Left lobe of liver (tissue), 2 donors: ENCODE results near the gene PGM2L1. TPM values are rescaled to one million over a fixed set of nuclear protein-coding genes. Genes with fewer than 3 reads are reported as not detected.
"Not testable (repeated sequence)": the region's sequence is repeated elsewhere in the genome, so short reads cannot be mapped to it uniquely, and the experiment has no call there.

Source experiments
- ATAC-seq: fragments of 200-7000 bp; cut with Tn5 transposase; one replicate; pipeline ENCODE4 v1.9.1; 2020; ENCODE audit warnings: mild to moderate bottlenecking, moderate library complexity
- DNase-seq: peaks from one replicate; pipeline ENCODE4 v3.0.0-alpha.2; 2020; ENCODE audit warnings: low spot score
- total RNA-seq: library from RNA; stranded (reverse); gene quantifications from one replicate; pipeline ENCODE4 v1.2.1, GENCODE V29; 2021
- donor health status: DM: no; HTN: no; CAD: no; lungs with moderate emphysema.
- donor health status: DM: no; HTN: yes; CAD: no.

PGM2L1 gene
- total RNA-seq, 1 donor from 2014 or later, result 0.70 TPM

GRCh38 chr11:74403607-74404321 is 5.5 kb upstream of the PGM2L1 start:
- DNase-seq (no peak), ATAC-seq (no peak)

GRCh38 chr11:74400606-74401005 is 2.4 kb upstream of the PGM2L1 start:
- ATAC-seq, result no peak

DNA sequence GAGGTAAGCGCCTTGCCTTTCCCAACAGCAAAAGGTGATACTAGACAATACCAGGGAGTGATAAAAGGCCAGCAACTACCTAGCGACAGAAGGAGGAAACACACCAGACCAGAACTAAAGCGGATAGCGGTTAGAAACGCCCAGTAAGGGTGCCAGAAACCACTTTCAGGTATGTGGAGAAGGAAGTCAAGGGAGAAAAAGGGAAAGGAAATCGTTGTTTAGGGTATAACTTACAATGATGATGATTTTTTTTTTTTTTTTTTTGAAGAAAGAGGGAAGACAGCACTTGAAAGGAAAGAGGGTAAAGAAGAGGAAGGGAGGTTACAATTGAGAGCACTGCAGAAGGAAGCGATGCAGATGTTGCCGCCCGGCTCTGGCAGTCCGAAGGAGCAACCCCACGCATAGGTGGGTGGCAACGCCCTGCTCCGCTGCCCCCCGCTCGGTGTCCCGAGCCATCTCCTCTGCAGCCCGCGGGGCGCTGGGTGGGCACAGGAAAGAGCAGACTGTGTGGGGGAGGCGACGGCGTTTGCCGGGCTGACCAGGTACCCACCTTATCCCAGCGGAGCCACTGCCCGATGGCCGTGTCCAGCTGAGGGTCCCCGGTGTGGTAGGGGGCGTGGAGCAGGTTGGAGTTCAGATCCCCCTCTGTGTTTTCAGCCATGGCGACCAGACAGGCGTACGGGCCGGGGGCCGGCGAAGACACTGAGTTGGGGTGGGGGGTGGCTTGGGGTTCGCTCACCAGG is 561 bp downstream of the PGM2L1 start:
- DNase-seq, result no peak
- ATAC-seq, result peak; percentile 3

More at GRCh38 chr11:74400606-74401005, 2.4 kb upstream of the PGM2L1 start:
- no peak for DNase-seq

DNA sequence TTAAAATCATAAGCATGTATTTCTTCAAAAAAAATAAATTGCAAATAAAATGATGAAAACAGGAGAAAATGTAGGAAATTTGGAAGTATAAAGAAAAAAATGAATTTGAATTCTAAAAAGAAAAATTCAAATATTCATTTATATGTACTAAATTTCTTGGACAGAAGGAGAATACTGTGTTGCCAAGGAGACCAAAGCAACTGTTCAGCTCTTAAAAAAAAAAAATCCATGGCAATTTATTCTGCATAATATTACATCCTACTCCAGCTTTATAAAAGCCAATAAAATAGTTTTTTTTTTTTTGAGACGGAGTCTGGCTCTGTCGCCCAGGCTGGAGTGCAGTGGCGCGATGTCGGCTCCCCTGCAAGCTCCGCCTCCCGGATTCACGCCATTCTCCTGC is 6.0 kb downstream of the PGM2L1 start:
- no peak for ATAC-seq
- DNase-seq, result no peak

DNA sequence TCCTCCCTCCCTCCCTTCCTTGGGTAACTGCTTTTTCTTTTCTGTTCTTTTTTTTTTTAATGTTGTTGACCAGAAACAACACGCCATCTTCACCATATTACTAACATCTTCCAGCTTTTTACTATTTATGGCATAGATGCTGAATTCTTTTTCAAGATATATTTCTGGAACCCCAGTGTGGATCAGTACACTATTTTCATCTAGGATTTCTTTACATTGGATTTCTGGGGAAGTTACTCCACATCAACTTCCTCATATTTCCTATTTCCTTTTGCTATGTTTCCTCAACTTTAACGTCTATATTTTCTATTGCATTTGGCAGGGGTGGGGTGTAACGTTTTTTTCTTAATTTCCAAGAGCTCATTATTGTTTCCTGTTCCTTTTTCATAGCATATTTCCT is 7.0 kb downstream of the PGM2L1 start:
- ATAC-seq (no peak), DNase-seq (no peak)

DNA sequence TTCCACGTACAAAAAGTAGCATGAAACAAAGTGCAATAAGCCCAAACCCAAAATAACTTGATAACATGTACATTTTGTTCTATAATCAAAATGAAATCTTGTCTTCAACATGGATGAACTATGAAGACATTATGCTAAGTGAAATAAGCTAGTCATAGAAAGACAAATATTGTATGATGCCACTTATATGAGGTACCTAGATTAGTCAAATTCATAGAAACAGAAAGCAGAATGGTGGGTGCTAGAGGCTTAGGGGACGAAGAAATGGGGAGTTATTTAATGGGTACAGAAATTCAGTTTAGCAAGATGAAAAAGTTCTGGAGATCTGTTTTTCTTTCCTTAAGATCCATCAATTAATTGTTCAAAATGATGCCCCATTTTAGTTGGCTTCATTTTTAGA is 7.5 kb downstream of the PGM2L1 start:
- no peak for ATAC-seq
- DNase-seq, result no peak

- no peak for DNase-seq
- peak; percentile 97 for ATAC-seq
These were observed 9.4 kb downstream of the PGM2L1 start for GRCh38 chr11:74388678-74389327.

DNA sequence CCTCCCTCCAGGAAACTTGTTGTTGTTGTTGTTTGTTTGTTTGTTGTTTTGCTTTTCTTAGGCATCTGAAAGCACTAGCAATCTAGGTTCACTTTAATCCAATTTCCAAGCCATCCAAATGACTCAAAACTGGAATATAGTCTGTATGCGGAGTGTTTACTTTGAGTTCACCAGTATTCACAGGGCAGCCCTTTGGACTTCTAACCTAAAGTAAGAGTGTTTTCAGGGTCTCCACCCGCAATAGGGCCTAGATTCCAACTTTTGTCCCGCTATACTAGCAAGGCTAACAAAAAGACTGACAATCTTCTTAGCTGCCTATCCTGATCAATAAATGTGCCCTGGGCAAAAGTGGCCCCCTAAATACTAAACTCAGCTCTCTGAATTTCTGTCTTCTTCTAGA is 13.6 kb downstream of the PGM2L1 start:
- ATAC-seq (no peak), DNase-seq (no peak)

DNA sequence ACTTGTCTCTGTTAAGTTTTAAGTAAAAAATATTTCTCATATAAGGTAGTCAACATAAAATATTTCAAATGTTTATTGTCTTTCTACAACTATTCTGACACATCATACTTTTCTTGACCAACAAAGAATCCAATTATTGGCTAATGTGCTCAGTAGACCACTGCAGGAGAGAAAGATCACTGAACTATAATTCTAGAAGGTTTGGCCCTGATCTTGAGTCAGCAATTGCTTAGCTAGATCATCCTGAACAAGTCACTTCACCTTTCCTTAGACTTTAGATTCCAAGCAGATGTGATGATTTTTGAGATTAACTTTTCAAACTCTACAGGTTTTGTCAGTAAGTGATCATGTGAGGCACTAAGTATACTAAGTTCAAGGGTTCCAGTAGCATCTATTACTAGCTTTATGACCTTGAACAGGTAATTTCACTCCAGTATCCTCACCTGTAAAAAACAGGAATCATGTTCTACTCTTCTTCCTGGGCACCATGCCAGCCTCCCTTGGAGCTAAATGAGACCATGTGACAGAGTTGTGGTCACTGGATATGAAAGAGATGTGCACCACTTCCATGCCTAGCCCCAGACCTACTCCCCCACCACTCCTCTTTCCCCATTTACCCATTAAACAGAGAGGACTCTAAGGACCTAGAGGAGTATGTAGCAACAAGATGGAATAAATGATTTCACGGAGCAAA is 17.3 kb downstream of the PGM2L1 start:
- DNase-seq (no peak), ATAC-seq (no peak)

DNA sequence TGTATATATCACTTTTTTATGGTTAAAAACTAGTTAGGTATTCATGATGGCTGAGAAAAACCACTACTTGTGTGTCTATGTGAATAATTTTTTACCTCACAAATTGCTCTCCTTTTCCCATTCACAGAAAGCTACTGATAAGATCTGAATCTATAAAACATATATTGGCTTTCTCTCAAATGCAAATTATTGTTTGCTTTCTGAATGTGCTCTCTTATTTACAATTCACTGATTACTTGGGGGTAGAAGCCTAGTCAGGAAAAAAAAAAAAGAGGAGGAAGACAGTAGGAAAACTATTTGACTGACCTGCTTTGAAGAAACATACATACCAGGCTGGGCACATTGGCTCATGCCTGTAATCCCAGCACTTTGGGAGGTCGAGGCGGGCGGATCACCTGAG is 20.5 kb downstream of the PGM2L1 start:
- ATAC-seq (no peak), DNase-seq (no peak)

DNA sequence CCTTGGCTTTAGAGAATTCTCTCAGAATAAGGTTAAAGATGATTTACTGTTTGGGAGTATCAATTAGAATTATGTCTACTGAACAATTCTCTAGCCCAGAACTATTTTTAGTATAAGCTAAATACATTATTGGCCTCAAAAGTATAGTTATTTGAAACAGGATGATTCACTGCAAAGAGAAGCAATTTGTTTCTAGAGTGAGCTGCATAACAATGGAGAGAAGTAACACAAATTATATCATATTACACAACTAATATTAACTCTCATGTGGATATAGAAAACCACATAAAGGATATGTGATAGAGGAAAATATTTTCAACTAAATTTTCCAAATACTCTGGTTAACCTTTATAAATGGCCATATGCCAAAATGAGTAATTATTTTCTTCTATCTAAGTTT is 24.9 kb downstream of the PGM2L1 start:
- no peak for ATAC-seq
- DNase-seq, result no peak

DNA sequence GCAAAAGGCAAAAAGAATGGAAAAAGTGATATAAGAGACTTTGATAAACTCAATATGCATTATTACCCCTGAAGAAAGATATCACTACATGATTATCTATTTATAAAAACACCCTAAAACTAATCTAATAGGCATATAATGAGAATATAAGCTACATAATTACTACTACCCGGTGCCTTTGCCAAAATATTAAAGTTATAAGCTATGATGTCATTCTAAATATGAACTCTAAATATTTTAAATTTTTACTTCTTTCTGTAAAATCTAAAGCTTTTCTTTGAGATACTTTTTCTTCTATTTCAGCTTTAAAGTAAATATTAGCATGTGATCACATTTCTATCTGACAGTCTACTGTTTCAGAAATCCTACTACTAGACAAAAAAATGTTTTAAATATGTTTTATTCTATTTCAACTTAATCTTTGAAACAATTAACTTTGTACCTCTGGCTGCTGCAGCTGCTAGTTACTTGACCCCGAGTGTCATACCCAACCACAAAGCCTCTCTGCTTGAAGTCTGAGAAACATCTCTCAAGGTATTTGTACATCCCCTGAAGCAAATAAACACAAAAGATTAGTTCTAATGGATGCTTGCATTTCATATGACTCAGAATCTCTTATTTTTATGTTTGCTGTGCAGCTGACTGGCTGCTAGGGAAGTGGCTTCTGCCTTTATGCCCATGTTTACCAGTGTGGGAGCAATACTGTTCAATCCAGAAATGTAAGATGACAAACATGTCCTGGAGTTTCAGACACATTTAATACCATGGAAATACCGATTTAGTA is 26.8 kb downstream of the PGM2L1 start:
- no peak for DNase-seq

GRCh38 chr11:74370123-74370522 is 28.1 kb downstream of the PGM2L1 start:
- DNase-seq, result no peak
- ATAC-seq, result no peak

More for the DNA sequence above, 26.8 kb downstream of the PGM2L1 start:
- no peak for ATAC-seq

DNA sequence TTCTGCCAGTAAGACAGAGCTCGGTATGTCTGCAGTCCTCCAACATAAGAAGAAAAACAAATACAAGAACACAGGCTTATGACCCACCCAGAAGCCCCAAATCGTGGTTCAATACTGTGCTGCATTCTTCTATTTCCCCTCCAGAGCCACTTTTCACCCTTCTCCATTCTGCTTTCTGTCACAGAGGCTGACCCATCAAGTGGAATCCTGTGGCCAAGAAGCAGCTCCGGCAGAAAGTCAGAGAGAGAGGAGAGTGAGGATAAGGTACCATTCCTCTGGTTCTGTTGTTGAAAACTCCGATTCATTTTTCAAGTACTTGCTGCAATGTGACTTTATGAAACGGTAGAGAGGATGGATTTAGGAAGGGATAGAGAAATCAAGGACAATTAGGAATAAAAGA is 30.4 kb downstream of the PGM2L1 start:
- DNase-seq (no peak), ATAC-seq (no peak)

DNA sequence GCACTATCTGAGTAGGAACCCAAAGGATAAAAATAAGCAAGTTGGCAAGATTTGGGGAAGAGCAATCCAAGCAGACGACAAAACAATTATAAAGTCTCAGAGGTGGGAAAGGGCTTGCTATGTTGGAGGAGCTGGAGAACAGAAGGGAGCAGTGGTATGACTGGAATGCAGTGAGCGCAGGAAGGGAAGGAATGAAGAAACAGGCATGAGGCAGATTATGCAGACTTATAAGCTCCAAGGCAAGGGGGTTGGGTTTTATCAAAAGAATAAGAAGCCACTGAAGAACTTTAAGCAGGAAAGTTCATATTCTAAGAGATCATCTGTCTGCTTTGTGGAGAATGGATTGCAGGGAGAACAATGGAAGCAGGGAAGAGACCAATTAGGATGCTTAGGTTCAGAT is 31.7 kb downstream of the PGM2L1 start:
- ATAC-seq (no peak), DNase-seq (no peak)

GRCh38 chr11:74365805-74366204 is 32.4 kb downstream of the PGM2L1 start:
- DNase-seq, ATAC-seq: not testable (repeated sequence)

- DNase-seq (no peak), ATAC-seq (no peak)
These were observed 40.8 kb downstream of the PGM2L1 start for GRCh38 chr11:74357449-74357848.

DNA sequence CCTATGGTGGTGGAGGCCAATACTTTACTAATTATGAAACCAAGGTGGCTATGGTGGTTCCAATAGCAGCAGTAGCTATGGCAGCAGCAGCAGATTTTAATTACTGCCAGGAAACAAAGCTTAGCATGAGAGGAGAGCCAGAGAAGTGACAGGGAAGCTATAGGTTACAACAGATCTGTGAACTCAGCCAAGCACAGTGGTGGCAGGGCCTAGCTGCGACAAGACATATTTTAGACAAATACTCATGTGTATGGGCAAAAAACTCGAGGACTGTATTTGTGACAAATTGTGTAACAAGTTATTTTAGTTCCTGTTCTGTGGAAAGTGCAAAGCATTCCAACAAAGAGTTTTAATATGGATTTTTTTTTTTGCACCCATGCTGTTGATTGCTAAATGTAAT is 42.6 kb downstream of the PGM2L1 start:
- DNase-seq (no peak), ATAC-seq (no peak)

GRCh38 chr11:74354036-74354435 is 44.2 kb downstream of the PGM2L1 start:
- DNase-seq (no peak), ATAC-seq (no peak)

DNA sequence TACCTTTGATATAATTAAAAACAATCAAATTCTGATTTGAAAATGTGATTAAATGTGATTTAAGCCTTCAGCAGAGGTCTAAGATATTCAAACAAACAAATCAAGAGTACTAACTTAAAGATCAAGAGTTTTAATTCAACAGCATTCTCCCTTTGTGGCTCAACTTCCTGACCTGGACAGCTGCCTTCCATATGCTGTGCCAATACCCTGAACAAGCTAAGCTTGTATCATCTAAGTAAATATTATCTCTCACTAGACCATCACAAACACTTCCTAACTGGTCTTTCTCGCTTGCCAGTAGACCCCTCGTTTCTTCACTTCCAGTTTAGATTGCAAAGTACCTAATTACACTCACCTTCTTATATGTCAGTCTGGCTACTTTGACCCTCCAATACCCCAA is 50.9 kb downstream of the PGM2L1 start:
- ATAC-seq, result no peak
- DNase-seq, result no peak

DNA sequence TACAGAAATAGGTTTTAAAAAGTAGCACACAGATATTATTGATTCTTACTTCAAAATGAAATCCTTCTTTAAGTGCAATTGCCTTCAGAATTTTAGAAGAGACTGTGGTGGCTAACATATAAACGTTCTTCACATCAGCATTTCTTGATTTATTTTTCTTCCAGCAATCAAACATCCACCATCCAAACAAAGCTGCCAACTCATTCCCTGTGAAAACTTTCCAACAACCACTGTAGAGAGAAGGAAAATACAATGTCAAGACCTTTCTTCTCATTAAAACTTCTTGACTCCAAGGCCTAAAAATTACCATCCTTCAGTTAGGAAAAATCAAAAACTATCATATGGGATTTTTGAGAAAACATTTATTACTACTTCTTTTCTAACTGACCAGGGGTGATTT is 52.8 kb downstream of the PGM2L1 start:
- no peak for ATAC-seq
- DNase-seq, result no peak
